GM12878 (cell line): ENCODE results near the gene SAAL1. TPM values are rescaled to one million over a fixed set of nuclear protein-coding genes. Genes with fewer than 3 reads are reported as not detected.

Source experiments
- ATAC-seq: fragments of 200-7000 bp; cut with Tn5 transposase; 3 replicates; pipeline ENCODE4 v1.9.1; 2020; ENCODE audit warnings: mild to moderate bottlenecking, moderate library complexity
- BruUV-seq: library from RNA; stranded (reverse); fragments of 400-500 nt; replicated peaks from 2 replicates; lab custom pipeline; 2021; lab: Mats Ljungman, UMichigan
- CTCF ChIA-PET: fragments of 300-600 bp; sonication (Branson Sonifier 250); formaldehyde crosslinking; extraction: SDS; loops from one replicate; lab custom pipeline; 2021; ENCODE audit warnings: inconsistent platforms; lab: Yijun Ruan, JAX
- POLR2A ChIA-PET: fragments of 350-600 bp; formaldehyde crosslinking; extraction: SDS; loops from one replicate; lab custom pipeline; 2021; ENCODE audit warnings: inconsistent platforms; lab: Charles Lee
- RAD21 ChIA-PET: fragments of 300-600 bp; sonication (Branson Sonifier 250); formaldehyde crosslinking; loops from one replicate; lab custom pipeline; 2023; ENCODE audit warnings: antibody characterized with exemption; ENCODE audit not compliant: unreplicated experiment; lab: Charles Lee
- SMC1A ChIA-PET: fragments of 300-600 bp; sonication (Branson Sonifier 250); formaldehyde crosslinking; loops from one replicate; lab custom pipeline; 2023; ENCODE audit not compliant: unreplicated experiment, uncharacterized antibody; lab: Charles Lee
- DNase-seq: peaks from one replicate; pipeline ENCODE4 v3.0.0-alpha.2; 2011; ENCODE audit warnings: low read depth, low spot score
- FAIRE-seq: peaks from 3 replicates; lab custom pipeline; 2011; peaks lifted over from hg19 to GRCh38; lab: Jason Lieb, UNC
- H2AFZ ChIP-seq: 2 replicates; pipeline ENCODE4 v1.6.0; 2011; ENCODE audit warnings: low read depth, low read length, control low read depth; ENCODE audit not compliant: control insufficient read depth
- H3K27ac ChIP-seq: 2 replicates; pipeline ENCODE4 v1.5.1; 2011; ENCODE audit warnings: control low read depth; ENCODE audit not compliant: control insufficient read depth, insufficient read depth
- H3K27me3 ChIP-seq, 2 experiments: replicated peaks in 1 of 2; 2 replicates each; pipeline versions ENCODE4 v1.6.0 to v1.6.1; 2011; ENCODE audit warnings: low read length in 1 of 2; ENCODE audit not compliant: control insufficient read depth in 2 of 2, insufficient read depth in 2 of 2
- H3K36me3 ChIP-seq, 2 experiments: 2 replicates each; pipeline ENCODE4 v1.5.1; 2011; ENCODE audit warnings: low read length in 1 of 2; ENCODE audit not compliant: control insufficient read depth in 2 of 2, insufficient read depth in 2 of 2
- H3K4me1 ChIP-seq: 2 replicates; pipeline ENCODE4 v1.6.1; 2011; ENCODE audit warnings: mild to moderate bottlenecking, low read length, moderate library complexity, mixed read lengths; ENCODE audit not compliant: control insufficient read depth, insufficient read depth
- H3K4me2 ChIP-seq: 2 replicates; pipeline ENCODE4 v1.6.0; 2011; ENCODE audit warnings: control low read depth; ENCODE audit not compliant: control insufficient read depth, insufficient read depth
- H3K4me3 ChIP-seq: fragments of 200-600 bp; sonication (generic); 2 replicates; pipeline ENCODE4 v1.5.1; 2016
- H3K79me2 ChIP-seq: 2 replicates; pipeline ENCODE4 v1.6.0; 2011; ENCODE audit warnings: low read length; ENCODE audit not compliant: control insufficient read depth, insufficient read depth
- H3K9ac ChIP-seq: 2 replicates; pipeline ENCODE4 v1.8.0; 2011; ENCODE audit warnings: low read length, control low read depth, mixed read lengths; ENCODE audit not compliant: control insufficient read depth, insufficient read depth
- H3K9me3 ChIP-seq: replicated peaks from 3 replicates; pipeline ENCODE4 v1.5.1; 2011; ENCODE audit warnings: mild to moderate bottlenecking, low read length; ENCODE audit not compliant: control insufficient read depth, insufficient read depth
- H4K20me1 ChIP-seq: 2 replicates; pipeline ENCODE4 v1.6.0; 2011; ENCODE audit not compliant: control insufficient read depth, insufficient read depth
- CHD1 ChIP-seq: IDR thresholded peaks from 2 replicates; pipeline ENCODE4 v1.6.1; 2012; ENCODE audit warnings: low read depth, low read length, improper control_type of control experiment
- EED ChIP-seq: sonication (generic); IDR thresholded peaks from 2 replicates; pipeline ENCODE4 v1.6.1; 2016; ENCODE audit warnings: antibody characterized with exemption, low read depth
- EP300 ChIP-seq, 2 experiments: fragments of 150-350 bp in 1 of 2; IDR thresholded peaks; 2 replicates each; pipeline ENCODE4 v1.6.1; 2011 to 2012; ENCODE audit warnings: low read depth in 2 of 2, low read length in 2 of 2, borderline replicate concordance in 1 of 2, improper control_type of control experiment in 1 of 2, inconsistent platforms in 1 of 2; ENCODE audit not compliant: control insufficient read depth in 1 of 2
- EZH2 ChIP-seq: IDR thresholded peaks from 2 replicates; pipeline ENCODE4 v1.6.1; 2012; ENCODE audit warnings: low read depth, mild to moderate bottlenecking, control low read depth, inconsistent platforms, low read length, borderline replicate concordance; ENCODE audit not compliant: control insufficient read depth
- FOXM1 ChIP-seq: IDR thresholded peaks from 2 replicates; pipeline ENCODE4 v1.6.1; 2012; ENCODE audit warnings: low read depth, mild to moderate bottlenecking, inconsistent platforms, low read length, moderate library complexity
- JUND ChIP-seq: IDR thresholded peaks from 2 replicates; pipeline ENCODE4 v1.6.1; 2012; ENCODE audit warnings: low read depth, mild to moderate bottlenecking, low read length, improper control_type of control experiment, moderate library complexity
- KDM1A ChIP-seq: fragments of 200-600 bp; sonication (generic); IDR thresholded peaks from 2 replicates; pipeline ENCODE4 v1.6.1; 2016; ENCODE audit warnings: borderline replicate concordance
- NBN ChIP-seq: fragments of 450-650 bp; IDR thresholded peaks from 2 replicates; pipeline ENCODE4 v1.6.1; 2016
- NFXL1 ChIP-seq: fragments of 450-650 bp; IDR thresholded peaks from 2 replicates; pipeline ENCODE4 v1.6.1; 2017; ENCODE audit warnings: antibody characterized with exemption, mild to moderate bottlenecking, borderline replicate concordance
- NR2C1 ChIP-seq: fragments of 450-650 bp; IDR thresholded peaks from 2 replicates; pipeline ENCODE4 v1.6.1; 2017; ENCODE audit warnings: antibody characterized with exemption, mild to moderate bottlenecking, moderate library complexity
- POU2F2 ChIP-seq: IDR thresholded peaks from 3 replicates; pipeline ENCODE4 v1.6.1; 2011; ENCODE audit warnings: low read depth, mild to moderate bottlenecking, low read length, borderline replicate concordance
- RELA ChIP-seq: fragments of 450-650 bp; IDR thresholded peaks from 2 replicates; pipeline ENCODE4 v1.8.0; 2014; ENCODE audit warnings: borderline replicate concordance; ENCODE audit not compliant: partially characterized antibody
- SMC3 ChIP-seq: IDR thresholded peaks from 2 replicates; pipeline ENCODE4 v1.6.1; 2011; ENCODE audit warnings: low read length, improper control_type of control experiment, borderline replicate concordance
- SREBF2 ChIP-seq: IDR thresholded peaks from 2 replicates; pipeline ENCODE4 v1.6.1; 2012; ENCODE audit warnings: mild to moderate bottlenecking, low read length
- YY1 ChIP-seq: IDR thresholded peaks from 2 replicates; pipeline ENCODE4 v1.6.1; 2011; ENCODE audit warnings: low read depth, mild to moderate bottlenecking, low read length
- ZNF24 ChIP-seq: fragments of 450-650 bp; IDR thresholded peaks from 2 replicates; pipeline ENCODE4 v1.6.1; 2017; ENCODE audit warnings: antibody characterized with exemption, mild to moderate bottlenecking
- WGBS: methylation state at CpG from one replicate; pipeline ENCODE4 v1.1.6; 2016; ENCODE audit warnings: low lambda C conversion rate; ENCODE audit not compliant: insufficient replicate concordance, insufficient coverage; ENCODE audit errors: missing lambda C conversion rate; 5-methylcytosine and 5-hydroxymethylcytosine counted together
- in situ Hi-C: fragments of 300-500 bp; cut with MboI; formaldehyde crosslinking; loops from 9 replicates; pipeline ENCODE4 v1.14.3; 2018; ENCODE audit warnings: mixed read lengths
- intact Hi-C: fragments of 100-400 bp; cut with micrococcal nuclease; formaldehyde crosslinking; loops from one replicate; pipeline ENCODE4 v1.14.2; 2022; ENCODE audit not compliant: unreplicated experiment
- polyA plus RNA-seq, 11 experiments: library from polyadenylated mRNA; depleted of rRNA in 4 of 11; unstranded in 6 of 11; stranded (reverse) in 5 of 11; fragments of >200 nt; fragmentation: Nextera tagmentation in 4 of 11; fragmentation: Illumina TruSeq in 1 of 11; extraction: Ambion mirVana in 4 of 11; extraction: Trizol in 1 of 11; gene quantifications; 1 replicate in 1 of 11; 2 replicates in 10 of 11; pipeline versions ENCODE4 v1.2.1 to v1.2.3, GENCODE V29; 2011 to 2016; ENCODE audit warnings: inconsistent platforms in 2 of 11, missing spikeins in 2 of 11, low read depth in 1 of 11
- total RNA-seq, 4 experiments: library from RNA; depleted of rRNA in 3 of 4; stranded (reverse); fragments of >200 nt in 3 of 4; fragmentation: Illumina TruSeq in 1 of 4; extraction: Trizol in 1 of 4; gene quantifications; 2 replicates each; pipeline versions ENCODE4 v1.2.1 to v1.2.3, GENCODE V29; 2013 to 2021

The SAAL1 gene
- total and polyA plus RNA-seq, 10 of the 15 experiments (the other 5 are each of a cell fraction or from before 2014, with no cell fraction given) = 26.3 to 59.4 (median 43.8) TPM

DNA sequence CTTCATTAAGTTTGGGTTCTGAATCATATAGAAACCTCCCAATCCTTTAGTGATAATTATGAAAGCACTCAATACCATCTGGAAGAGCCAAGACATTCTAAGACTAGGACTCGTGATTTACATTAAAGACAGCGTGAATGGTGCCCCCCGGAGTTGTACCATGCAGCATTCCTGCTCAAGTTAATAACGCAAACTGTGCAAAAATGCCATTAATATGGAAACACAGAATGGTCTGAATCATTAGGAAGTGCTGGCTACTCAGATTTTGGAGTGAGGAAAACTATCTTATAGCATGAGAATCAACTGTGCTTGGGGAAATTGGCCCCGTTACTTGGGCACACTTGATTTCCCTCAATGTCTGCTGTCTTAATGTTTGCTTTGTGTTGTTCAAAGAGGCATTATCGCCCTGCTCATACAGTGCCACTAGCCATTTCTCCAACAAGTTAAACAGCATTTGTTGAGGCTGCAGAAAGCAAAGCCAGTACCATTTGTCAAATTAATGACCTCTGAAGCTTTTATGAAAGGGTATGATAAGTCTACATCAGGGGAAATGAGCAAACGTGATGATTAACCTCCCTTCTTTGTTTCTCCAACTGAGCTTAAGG is 41.3 kb downstream of the SAAL1 start:
- RAD21 ChIA-PET = no interaction called here

DNA sequence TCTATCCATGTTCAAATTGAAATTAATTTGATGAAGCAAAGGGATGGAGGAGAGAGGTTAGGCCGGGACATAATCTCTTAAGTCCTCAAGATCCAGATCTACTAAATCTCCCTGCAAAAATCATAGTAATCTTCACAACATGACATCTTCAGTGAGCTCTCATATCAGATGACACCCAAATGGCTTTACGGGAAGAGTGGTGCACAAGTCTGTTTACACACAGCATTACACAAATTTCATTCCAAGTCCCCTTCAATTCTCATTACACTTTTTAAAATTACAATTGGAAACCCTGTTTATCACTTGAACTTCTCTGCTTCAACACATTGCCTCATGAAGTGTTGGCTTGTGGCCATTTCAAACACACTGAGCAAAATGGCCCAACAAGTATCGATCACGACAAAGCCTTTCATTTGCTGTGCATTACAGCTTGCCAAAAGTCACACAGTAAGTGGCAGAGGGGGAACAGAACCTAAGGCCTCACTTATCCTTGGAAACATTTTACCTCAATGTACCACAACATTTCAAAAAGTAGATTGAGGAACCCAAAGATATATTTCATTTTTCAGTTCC is 41.9 kb downstream of the SAAL1 start:
- ChIA-PET CTCF (interaction anchor here (0.8 to 1.2 kb wide), 2 partner anchors 17 to 43 kb away, joined by 3 read pairs; no protein-coding TSS in a partner anchor), SMC1A (no interaction called here), RAD21 (no interaction called here), POLR2A (no interaction called here)
- Histone ChIP-seq H3K9me3 (no peaks in the 10 kb centered on the region), H3K27me3 (no peaks in the 10 kb centered on the region), H3K4me2 (no peak overlapping the region), H2AFZ (no peak overlapping the region), H3K9ac (no peak overlapping the region), H3K4me1 (no peaks in the 10 kb centered on the region), H3K36me3 (no peaks in the 10 kb centered on the region), H3K27ac (no peak overlapping the region), H4K20me1 (no peaks in the 10 kb centered on the region), H3K79me2 (no peaks in the 10 kb centered on the region), H3K4me3 (no peak overlapping the region)
- BruUV-seq = no TSS peak
- DNase-seq (no peak), ATAC-seq (no peak), FAIRE-seq (no peak)
- in situ Hi-C loops = no loop called here
- 99% methylated on average over 4 of the region's 4 CpGs for WGBS
- intact Hi-C loops = no loop called here
- TF ChIP-seq RELA (no peak), EED (no peak), ZNF24 (no peak), NR2C1 (no peak), POU2F2 (no peak), SREBF2 (no peak), SMC3 (no peak), EP300 (IDR thresholded peaks at IDR 0.05; ENCODE audit: borderline replicate concordance in 1 of 2, control insufficient read depth in 1 of 2, low read depth in 2 of 2, low read length in 2 of 2) (no peak), YY1 (no peak), FOXM1 (no peak), JUND (no peak), NFXL1 (no peak)

More for the DNA sequence above, 41.3 kb downstream of the SAAL1 start:
- Histone ChIP-seq H3K9me3 (no peaks in the 10 kb centered on the region), H3K4me2 (no peak overlapping the region), H2AFZ (no peak overlapping the region), H4K20me1 (no peaks in the 10 kb centered on the region), H3K79me2 (no peaks in the 10 kb centered on the region), H3K4me3 (no peak overlapping the region), H3K36me3 (no peaks in the 10 kb centered on the region), H3K4me1 (no peaks in the 10 kb centered on the region), H3K27ac (no peak overlapping the region), H3K9ac (no peak overlapping the region), H3K27me3 (no peaks in the 10 kb centered on the region)
- FAIRE-seq (no peak), ATAC-seq (no peak), DNase-seq (no peak)
- 97% methylated on average over 7 of the region's 7 CpGs for WGBS
- TF ChIP-seq CHD1 (no peak), NBN (no peak), KDM1A (no peak), EZH2 (no peak)
- ChIA-PET CTCF (no interaction called here), POLR2A (no interaction called here), SMC1A (no interaction called here)
- intact Hi-C loops (no loop called here), in situ Hi-C loops (no loop called here)
- BruUV-seq = no TSS peak
